ENCODE measurements around the gene CDO1. TPM values are rescaled to one million over a fixed set of nuclear protein-coding genes. Genes with fewer than 3 reads are reported as not detected.

Gene CDO1
- total RNA-seq, 2 donors from 2014 or later: 7.6 to 11.7 TPM

GRCh38 chr5:115820846-115821245 lies 4.4 kb upstream of the CDO1 start:
- peaks cover 5% of the 10 kb centered on the region for H3K9me3 ChIP-seq (ENCODE audit: control insufficient read depth, low read length)
- peaks cover 19% of the 10 kb centered on the region for H3K27me3 ChIP-seq (ENCODE audit: control insufficient read depth, insufficient read depth, low read length, poor library complexity, severe bottlenecking)
- H3K9ac ChIP-seq (ENCODE audit: extremely low read depth, low read length, poor library complexity, severe bottlenecking): no peak overlapping the region
- H3K4me3 ChIP-seq (ENCODE audit: low read length): no peak overlapping the region
- no peaks in the 10 kb centered on the region for H3K36me3 Mint-ChIP-seq (ENCODE audit: low read depth)
- no peaks in the 10 kb centered on the region for H3K4me1 ChIP-seq (ENCODE audit: control insufficient read depth, insufficient read depth, low read length)
- H3K36me3 ChIP-seq (ENCODE audit: control insufficient read depth, insufficient read depth, low read length): no peaks in the 10 kb centered on the region
- H3K4me3 Mint-ChIP-seq: no peak overlapping the region
- WGBS, 2 experiments (ENCODE audit: insufficient coverage in 1 of 2, insufficient read length in 1 of 2): 90% methylated on average over 1 of the region's 1 CpG; no CpG with 5 or more reads in 1 of the 2 experiments
- no peaks in the 10 kb centered on the region for H3K4me1 Mint-ChIP-seq
- no peaks in the 10 kb centered on the region for H3K9me3 Mint-ChIP-seq
- no peak overlapping the region for H3K27ac Mint-ChIP-seq
- peaks cover 14% of the 10 kb centered on the region for H3K27me3 Mint-ChIP-seq (ENCODE audit: insufficient read depth)
- DNase-seq: no peak
- TF ChIP-seq CTCF (conservative IDR thresholded peaks at IDR 0.05): no peak
- no peak overlapping the region for H3K27ac ChIP-seq (ENCODE audit: low read depth, low read length)

DNA sequence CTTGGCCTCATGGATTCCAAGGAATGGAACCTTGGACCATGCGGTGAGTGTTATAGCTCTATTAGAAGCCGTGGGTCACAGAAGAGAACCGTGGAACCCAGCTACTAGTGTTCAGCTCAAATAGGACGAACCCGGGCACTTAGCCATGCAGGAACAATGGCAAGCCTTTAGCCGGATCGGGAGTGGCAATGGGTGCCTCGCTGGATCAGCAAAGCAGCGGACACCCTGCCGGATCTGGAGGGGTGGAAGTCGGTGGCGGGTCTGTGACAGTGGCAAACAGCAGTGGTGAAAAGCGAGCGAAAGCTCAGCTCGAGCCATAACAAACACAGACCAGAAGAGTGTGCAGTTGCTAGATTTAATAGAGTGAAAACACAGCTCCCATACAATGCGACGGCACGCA lies 2.4 kb upstream of the CDO1 start:
- H3K9ac ChIP-seq (ENCODE audit: extremely low read depth, low read length, poor library complexity, severe bottlenecking): no peak overlapping the region
- no peak for TF ChIP-seq CTCF (conservative IDR thresholded peaks at IDR 0.05)
- no peaks in the 10 kb centered on the region for H3K36me3 ChIP-seq (ENCODE audit: control insufficient read depth, insufficient read depth, low read length)
- Mint-ChIP-seq H3K27ac (no peak overlapping the region), H3K36me3 (ENCODE audit: low read depth) (no peaks in the 10 kb centered on the region), H3K27me3 (ENCODE audit: insufficient read depth) (peaks cover 34% of the 10 kb centered on the region), H3K4me3 (no peak overlapping the region), H3K9me3 (no peaks in the 10 kb centered on the region), H3K4me1 (peaks cover 7% of the 10 kb centered on the region)
- H3K27me3 ChIP-seq (ENCODE audit: control insufficient read depth, insufficient read depth, low read length, poor library complexity, severe bottlenecking): peaks cover 39% of the 10 kb centered on the region
- DNase-seq: no peak
- H3K4me3 ChIP-seq (ENCODE audit: low read length): no peak overlapping the region
- no peaks in the 10 kb centered on the region for H3K4me1 ChIP-seq (ENCODE audit: control insufficient read depth, insufficient read depth, low read length)
- H3K27ac ChIP-seq (ENCODE audit: low read depth, low read length): no peak overlapping the region
- H3K9me3 ChIP-seq (ENCODE audit: control insufficient read depth, low read length): no peaks in the 10 kb centered on the region
- WGBS, 2 experiments (ENCODE audit: insufficient coverage in 1 of 2, insufficient read length in 1 of 2): 94 to 97% methylated on average over 15 to 18 of the region's 18 CpGs

DNA sequence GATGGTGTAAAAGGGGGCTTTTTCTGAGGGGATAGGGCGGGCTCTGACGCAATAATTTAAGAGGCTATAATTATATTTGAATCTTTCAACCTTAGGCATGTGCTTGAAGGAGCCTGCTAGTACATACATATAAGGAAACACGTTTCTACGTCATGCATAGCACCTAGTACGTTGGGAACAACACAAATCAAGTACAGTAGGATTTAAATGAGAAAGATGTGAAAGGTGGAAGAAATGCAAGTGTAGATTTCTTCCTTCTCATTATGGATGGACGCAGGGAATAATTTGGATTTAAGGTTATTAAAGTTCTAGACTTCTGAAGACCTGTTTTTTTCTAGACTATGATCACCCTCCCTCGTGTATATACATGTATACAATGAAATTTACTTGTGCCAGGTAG lies 927 bp upstream of the CDO1 start:
- Histone ChIP-seq H3K27me3 (ENCODE audit: control insufficient read depth, insufficient read depth, low read length, poor library complexity, severe bottlenecking) (peaks cover 47% of the 10 kb centered on the region), H3K9ac (ENCODE audit: extremely low read depth, low read length, poor library complexity, severe bottlenecking) (no peak overlapping the region), H3K36me3 (ENCODE audit: control insufficient read depth, insufficient read depth, low read length) (no peaks in the 10 kb centered on the region), H3K9me3 (ENCODE audit: control insufficient read depth, low read length) (no peaks in the 10 kb centered on the region), H3K4me1 (ENCODE audit: control insufficient read depth, insufficient read depth, low read length) (no peaks in the 10 kb centered on the region), H3K4me3 (ENCODE audit: low read length) (no peak overlapping the region), H3K27ac (ENCODE audit: low read depth, low read length) (no peak overlapping the region)
- no peak for TF ChIP-seq CTCF (conservative IDR thresholded peaks at IDR 0.05)
- DNase-seq: no peak
- Mint-ChIP-seq H3K36me3 (ENCODE audit: low read depth) (no peaks in the 10 kb centered on the region), H3K27ac (no peak overlapping the region), H3K27me3 (ENCODE audit: insufficient read depth) (peaks cover 37% of the 10 kb centered on the region), H3K4me1 (peaks cover 7% of the 10 kb centered on the region), H3K4me3 (no peak overlapping the region), H3K9me3 (no peaks in the 10 kb centered on the region)
- 93 to 100% methylated on average over 3 to 7 of the region's 7 CpGs for WGBS, 2 experiments (ENCODE audit: insufficient coverage in 1 of 2, insufficient read length in 1 of 2)
